LNCaP clone FGC (cell line): ENCODE measurements around the gene PERM1.
"Not testable (repeated sequence)": the region's sequence is repeated elsewhere in the genome, so short reads cannot be mapped to it uniquely, and the experiment has no call there.

ENCODE experiments used
- DNase-seq: peaks from one replicate; pipeline ENCODE4 v3.0.0-alpha.2; 2011; ENCODE audit warnings: low read depth
- H3K4me3 ChIP-seq: 2 replicates; pipeline ENCODE4 v1.5.1; 2011; ENCODE audit warnings: mild to moderate bottlenecking, low read depth, low read length, control low read depth
- CTCF ChIP-seq: IDR thresholded peaks from 2 replicates; pipeline ENCODE4 v1.5.1; 2012; ENCODE audit warnings: mild to moderate bottlenecking; ENCODE audit not compliant: control insufficient read depth, insufficient read depth; ENCODE audit errors: extremely low read depth

PERM1 gene

GRCh38 chr1:981955-982558 is at the start of gene PERM1:
TSS of gene PERM1 (minus strand) at chr1:982093. CDS start at chr1:981029, 1,064 bp downstream.
- TF ChIP-seq CTCF: no peak
- H3K4me3 ChIP-seq: no peak within 1 kb of the TSS
- DNase-seq: no peak

GRCh38 chr1:1030867-1031658 is 49.2 kb upstream of the PERM1 start:
- not testable (repeated sequence) for H3K4me3 ChIP-seq, DNase-seq

GRCh38 chr1:1027791-1028190 is 45.9 kb upstream of the PERM1 start:
- no peak for DNase-seq
- no peak for TF ChIP-seq CTCF
- no peak overlapping the region for H3K4me3 ChIP-seq

GRCh38 chr1:1026599-1027413 is 44.9 kb upstream of the PERM1 start:
- DNase-seq: no peak
- no peak overlapping the region for H3K4me3 ChIP-seq
- no peak for TF ChIP-seq CTCF

- no peak overlapping the region for H3K4me3 ChIP-seq
- no peak for DNase-seq
- TF ChIP-seq CTCF: no peak
These were observed 43.8 kb upstream of the PERM1 start for GRCh38 chr1:1025730-1026129.

GRCh38 chr1:1024771-1025699 is 43.1 kb upstream of the PERM1 start:
- no peak overlapping the region for H3K4me3 ChIP-seq
- no peak for DNase-seq
- TF ChIP-seq CTCF: no peak
